H1 (cell line): ENCODE data around the gene RPL26. TPM values are rescaled to one million over a fixed set of nuclear protein-coding genes. Genes with fewer than 3 reads are reported as not detected.

Experiments used
- CHD2 ChIP-seq: IDR thresholded peaks from 2 replicates; pipeline ENCODE4 v1.6.1; 2012; ENCODE audit warnings: low read length, improper control_type of control experiment
- HDAC6 ChIP-seq: IDR thresholded peaks from one replicate; pipeline ENCODE4 v1.7.1; 2012; ENCODE audit warnings: low read depth, mild to moderate bottlenecking, inconsistent platforms, low read length, moderate library complexity
- NANOG ChIP-seq: IDR thresholded peaks from 2 replicates; pipeline ENCODE4 v1.6.1; 2011; ENCODE audit warnings: low read length, low read depth, mild to moderate bottlenecking, inconsistent platforms; ENCODE audit not compliant: insufficient read depth, poor library complexity, severe bottlenecking
- POLR2AphosphoS5 ChIP-seq: IDR thresholded peaks from 2 replicates; pipeline ENCODE4 v1.6.1; 2011; ENCODE audit warnings: low read depth, low read length
- RAD21 ChIP-seq, 2 experiments: IDR thresholded peaks in 1 of 2; conservative IDR thresholded peaks in 1 of 2; 2 replicates each; pipeline ENCODE4 v1.6.1; 2011; ENCODE audit warnings: low read depth in 2 of 2, low read length in 2 of 2, improper control_type of control experiment in 1 of 2, inconsistent platforms in 1 of 2, mild to moderate bottlenecking in 1 of 2, moderate library complexity in 1 of 2
- TCF12 ChIP-seq: IDR thresholded peaks from 2 replicates; pipeline ENCODE4 v1.6.1; 2011; ENCODE audit warnings: low read depth, mild to moderate bottlenecking, low read length
- TEAD4 ChIP-seq: IDR thresholded peaks from 2 replicates; pipeline ENCODE4 v1.6.1; 2012; ENCODE audit warnings: low read depth, low read length, inconsistent platforms, mixed read lengths
- polyA plus RNA-seq, 7 experiments: library from polyadenylated mRNA; depleted of rRNA in 3 of 7; stranded (reverse) in 5 of 7; unstranded in 2 of 7; fragments of >200 nt in 5 of 7; fragments of 200-250 nt in 2 of 7; gene quantifications; 1 replicate in 5 of 7; 2 replicates in 1 of 7; 4 replicates in 1 of 7; pipeline versions ENCODE4 v1.2.1 to v1.2.3, GENCODE V29; 2011 to 2013; ENCODE audit warnings: missing spikeins in 2 of 7, mixed read lengths in 2 of 7
- total RNA-seq: library from RNA; stranded (reverse); fragmentation: NEBNext Ultra II Directional; extraction: Animal tissue kit (Norgen Biotek cat#: 25700); gene quantifications from 2 replicates; pipeline ENCODE4 v1.2.1, GENCODE V29; 2021
- TF ChIP-seq, protein P1 (sequence below): fragments of 300-600 bp; sonication (generic); IDR thresholded peaks from 2 replicates; pipeline ENCODE4 v1.7.1; 2012; ENCODE audit warnings: low read length, moderate library complexity, mild to moderate bottlenecking, inconsistent platforms; ENCODE audit not compliant: insufficient replicate concordance

RPL26 gene
- total and polyA plus RNA-seq, 2 of the 8 experiments (the other 6 are each of a cell fraction or from before 2014, with no cell fraction given), result 1,963 to 2,554 TPM

DNA sequence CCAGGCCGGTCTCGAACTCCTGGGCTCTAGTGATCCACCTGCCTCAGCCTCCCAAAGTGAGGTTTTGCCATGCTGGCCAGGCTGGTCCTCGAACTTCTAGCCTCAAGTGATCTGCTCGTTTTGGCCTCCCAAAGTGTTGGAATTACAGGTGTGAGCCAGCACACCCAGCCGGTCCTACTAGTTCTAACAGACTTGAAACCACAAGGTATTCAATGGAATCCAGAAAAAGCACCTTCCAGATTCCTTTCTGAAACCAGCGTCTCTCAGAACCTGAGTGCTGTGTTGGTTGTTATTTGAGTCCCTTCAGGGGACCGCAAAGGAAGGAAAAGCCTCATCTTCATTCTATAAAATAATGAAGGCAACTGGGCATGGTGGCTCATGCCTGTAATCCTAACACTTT is 10.6 kb downstream of the RPL26 start (continued):
- TF ChIP-seq, protein P1, sequence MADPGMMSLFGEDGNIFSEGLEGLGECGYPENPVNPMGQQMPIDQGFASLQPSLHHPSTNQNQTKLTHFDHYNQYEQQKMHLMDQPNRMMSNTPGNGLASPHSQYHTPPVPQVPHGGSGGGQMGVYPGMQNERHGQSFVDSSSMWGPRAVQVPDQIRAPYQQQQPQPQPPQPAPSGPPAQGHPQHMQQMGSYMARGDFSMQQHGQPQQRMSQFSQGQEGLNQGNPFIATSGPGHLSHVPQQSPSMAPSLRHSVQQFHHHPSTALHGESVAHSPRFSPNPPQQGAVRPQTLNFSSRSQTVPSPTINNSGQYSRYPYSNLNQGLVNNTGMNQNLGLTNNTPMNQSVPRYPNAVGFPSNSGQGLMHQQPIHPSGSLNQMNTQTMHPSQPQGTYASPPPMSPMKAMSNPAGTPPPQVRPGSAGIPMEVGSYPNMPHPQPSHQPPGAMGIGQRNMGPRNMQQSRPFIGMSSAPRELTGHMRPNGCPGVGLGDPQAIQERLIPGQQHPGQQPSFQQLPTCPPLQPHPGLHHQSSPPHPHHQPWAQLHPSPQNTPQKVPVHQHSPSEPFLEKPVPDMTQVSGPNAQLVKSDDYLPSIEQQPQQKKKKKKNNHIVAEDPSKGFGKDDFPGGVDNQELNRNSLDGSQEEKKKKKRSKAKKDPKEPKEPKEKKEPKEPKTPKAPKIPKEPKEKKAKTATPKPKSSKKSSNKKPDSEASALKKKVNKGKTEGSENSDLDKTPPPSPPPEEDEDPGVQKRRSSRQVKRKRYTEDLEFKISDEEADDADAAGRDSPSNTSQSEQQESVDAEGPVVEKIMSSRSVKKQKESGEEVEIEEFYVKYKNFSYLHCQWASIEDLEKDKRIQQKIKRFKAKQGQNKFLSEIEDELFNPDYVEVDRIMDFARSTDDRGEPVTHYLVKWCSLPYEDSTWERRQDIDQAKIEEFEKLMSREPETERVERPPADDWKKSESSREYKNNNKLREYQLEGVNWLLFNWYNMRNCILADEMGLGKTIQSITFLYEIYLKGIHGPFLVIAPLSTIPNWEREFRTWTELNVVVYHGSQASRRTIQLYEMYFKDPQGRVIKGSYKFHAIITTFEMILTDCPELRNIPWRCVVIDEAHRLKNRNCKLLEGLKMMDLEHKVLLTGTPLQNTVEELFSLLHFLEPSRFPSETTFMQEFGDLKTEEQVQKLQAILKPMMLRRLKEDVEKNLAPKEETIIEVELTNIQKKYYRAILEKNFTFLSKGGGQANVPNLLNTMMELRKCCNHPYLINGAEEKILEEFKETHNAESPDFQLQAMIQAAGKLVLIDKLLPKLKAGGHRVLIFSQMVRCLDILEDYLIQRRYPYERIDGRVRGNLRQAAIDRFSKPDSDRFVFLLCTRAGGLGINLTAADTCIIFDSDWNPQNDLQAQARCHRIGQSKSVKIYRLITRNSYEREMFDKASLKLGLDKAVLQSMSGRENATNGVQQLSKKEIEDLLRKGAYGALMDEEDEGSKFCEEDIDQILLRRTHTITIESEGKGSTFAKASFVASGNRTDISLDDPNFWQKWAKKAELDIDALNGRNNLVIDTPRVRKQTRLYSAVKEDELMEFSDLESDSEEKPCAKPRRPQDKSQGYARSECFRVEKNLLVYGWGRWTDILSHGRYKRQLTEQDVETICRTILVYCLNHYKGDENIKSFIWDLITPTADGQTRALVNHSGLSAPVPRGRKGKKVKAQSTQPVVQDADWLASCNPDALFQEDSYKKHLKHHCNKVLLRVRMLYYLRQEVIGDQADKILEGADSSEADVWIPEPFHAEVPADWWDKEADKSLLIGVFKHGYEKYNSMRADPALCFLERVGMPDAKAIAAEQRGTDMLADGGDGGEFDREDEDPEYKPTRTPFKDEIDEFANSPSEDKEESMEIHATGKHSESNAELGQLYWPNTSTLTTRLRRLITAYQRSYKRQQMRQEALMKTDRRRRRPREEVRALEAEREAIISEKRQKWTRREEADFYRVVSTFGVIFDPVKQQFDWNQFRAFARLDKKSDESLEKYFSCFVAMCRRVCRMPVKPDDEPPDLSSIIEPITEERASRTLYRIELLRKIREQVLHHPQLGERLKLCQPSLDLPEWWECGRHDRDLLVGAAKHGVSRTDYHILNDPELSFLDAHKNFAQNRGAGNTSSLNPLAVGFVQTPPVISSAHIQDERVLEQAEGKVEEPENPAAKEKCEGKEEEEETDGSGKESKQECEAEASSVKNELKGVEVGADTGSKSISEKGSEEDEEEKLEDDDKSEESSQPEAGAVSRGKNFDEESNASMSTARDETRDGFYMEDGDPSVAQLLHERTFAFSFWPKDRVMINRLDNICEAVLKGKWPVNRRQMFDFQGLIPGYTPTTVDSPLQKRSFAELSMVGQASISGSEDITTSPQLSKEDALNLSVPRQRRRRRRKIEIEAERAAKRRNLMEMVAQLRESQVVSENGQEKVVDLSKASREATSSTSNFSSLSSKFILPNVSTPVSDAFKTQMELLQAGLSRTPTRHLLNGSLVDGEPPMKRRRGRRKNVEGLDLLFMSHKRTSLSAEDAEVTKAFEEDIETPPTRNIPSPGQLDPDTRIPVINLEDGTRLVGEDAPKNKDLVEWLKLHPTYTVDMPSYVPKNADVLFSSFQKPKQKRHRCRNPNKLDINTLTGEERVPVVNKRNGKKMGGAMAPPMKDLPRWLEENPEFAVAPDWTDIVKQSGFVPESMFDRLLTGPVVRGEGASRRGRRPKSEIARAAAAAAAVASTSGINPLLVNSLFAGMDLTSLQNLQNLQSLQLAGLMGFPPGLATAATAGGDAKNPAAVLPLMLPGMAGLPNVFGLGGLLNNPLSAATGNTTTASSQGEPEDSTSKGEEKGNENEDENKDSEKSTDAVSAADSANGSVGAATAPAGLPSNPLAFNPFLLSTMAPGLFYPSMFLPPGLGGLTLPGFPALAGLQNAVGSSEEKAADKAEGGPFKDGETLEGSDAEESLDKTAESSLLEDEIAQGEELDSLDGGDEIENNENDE, result no peak
- TF ChIP-seq RAD21 (IDR thresholded peaks at IDR 0.05 in 1 of 2, conservative IDR thresholded peaks at IDR 0.05 in 1 of 2; ENCODE audit: low read depth in 2 of 2, low read length in 2 of 2) (no peak), POLR2AphosphoS5 (no peak), HDAC6 (no peak), NANOG (no peak), CHD2 (no peak), TCF12 (no peak), TEAD4 (no peak)
